ENCODE data around the gene RPP30. TPM values are rescaled to one million over a fixed set of nuclear protein-coding genes. Genes with fewer than 3 reads are reported as not detected.
A peak's percentile ranks its signal among the peaks of the same experiment; 100 is the strongest.

The RPP30 gene
- total and polyA plus RNA-seq, 9 of the 15 experiments (the other 6 are each of a cell fraction or from before 2014, with no cell fraction given), result 37.3 to 170 (median 69.1) TPM

DNA sequence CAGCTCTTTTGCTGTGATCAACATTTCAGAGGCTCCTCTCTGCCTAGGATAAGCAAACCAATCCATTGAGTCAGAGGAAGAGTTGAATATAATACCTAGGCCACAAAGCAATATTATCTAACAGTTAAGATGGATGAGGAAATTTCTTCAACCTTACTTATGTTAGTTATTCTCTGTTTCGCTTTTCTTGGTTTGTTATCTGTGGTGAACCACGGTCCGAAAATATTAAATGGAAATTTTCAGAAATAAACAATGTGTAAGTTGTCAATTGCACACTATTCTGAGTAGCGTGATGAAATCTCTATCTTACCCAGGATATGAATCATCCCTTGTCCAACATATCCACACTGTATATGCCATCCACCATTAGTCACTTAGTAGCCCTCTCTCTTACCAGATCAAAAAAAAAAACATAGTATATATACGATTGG is 12.4 kb upstream of the RPP30 start:
- 12% methylated on average over 5 of the region's 5 CpGs for WGBS (ENCODE audit: insufficient coverage, low coverage, missing lambda C conversion rate)
- no peak overlapping the region for H3K4me3 ChIP-seq
- no peak overlapping the region for H3K27ac ChIP-seq (ENCODE audit: extremely low read depth, low read depth, low read length)

More for the DNA sequence above, 12.4 kb upstream of the RPP30 start:
- no peak for DNase-seq (ENCODE audit: extremely low read depth in 1 of 4, low spot score in 3 of 4)
- no peak for FAIRE-seq
- TF ChIP-seq CHCHD3 (CRISPR knock-in tag; IDR thresholded peaks at IDR 0.05) (no peak), THRB (CRISPR knock-in tag; conservative IDR thresholded peaks at IDR 0.05) (no peak), ATF3 (IDR thresholded peaks at IDR 0.05) (0 out of 2 replicates have a peak, but pooled peaks have one; percentile 36), ATF3 (CRISPR knock-in tag; conservative IDR thresholded peaks at IDR 0.05) (no peak), CEBPG (CRISPR knock-in tag; IDR thresholded peaks at IDR 0.05) (no peak), CEBPG (tag; conservative IDR thresholded peaks at IDR 0.05 in 1 of 2, IDR thresholded peaks at IDR 0.05 in 1 of 2) (peak in 1 of 2 experiments; percentile 44; a peak in 1 of 4 replicates)
- BruUV-seq (replicated peaks), result no TSS peak
- in situ Hi-C loops (cut with MboI), result loop anchor here (10.0 to 25.0 kb wide), 2 partner anchors 105 to 1422 kb away; no protein-coding TSS in a partner anchor
- Histone ChIP-seq H3K9ac (ENCODE audit: insufficient read depth in 1 of 2, low read depth in 2 of 2, low read length in 2 of 2) (no peak overlapping the region), H3K4me2 (ENCODE audit: insufficient read depth, low read length) (no peak overlapping the region), H3K9me3 (replicated peaks; ENCODE audit: control insufficient read depth, insufficient read depth, low read depth, low read length) (no peaks in the 10 kb centered on the region), H2AFZ (ENCODE audit: low read depth, low read length) (no peak overlapping the region), H3K4me1 (replicated peaks in 1 of 2; ENCODE audit: control insufficient read depth in 2 of 2, insufficient read depth in 2 of 2, low read length in 2 of 2) (peaks cover 0 to 15% of the 10 kb centered on the region in 2 experiments; a peak in 3 of 5 replicates), H3K79me2 (ENCODE audit: control insufficient read depth, insufficient read depth, low read length) (no peaks in the 10 kb centered on the region), H3K36me3 (ENCODE audit: control insufficient read depth, insufficient read depth, low read length) (no peaks in the 10 kb centered on the region), H3K27me3 (ENCODE audit: control insufficient read depth in 2 of 2, insufficient read depth in 2 of 2, low read length in 2 of 2) (peaks cover 8 to 13% of the 10 kb centered on the region in 2 experiments; a peak in 4 of 5 replicates), H4K20me1 (replicated peaks; ENCODE audit: control insufficient read depth, insufficient read depth, low read length) (no peaks in the 10 kb centered on the region), H3K9me1 (ENCODE audit: control insufficient read depth, insufficient read depth, low read length) (no peaks in the 10 kb centered on the region)
- intact Hi-C loops (cut with micrococcal nuclease), result no loop called here
- POLR2A ChIA-PET, result no interaction called here
- CTCF ChIA-PET (ENCODE audit: low intra/inter-chr PET ratio), result interaction anchor here (1.2 kb wide), 1 partner anchor 108 kb away, joined by 4 read pairs; no protein-coding TSS in a partner anchor
- no peak for ATAC-seq

Measured in K562 (cell line).